Kasumi-1 (cell line): Measurements from ENCODE around the gene ARHGAP27.

Experiments
- DNase-seq, 2 experiments: peaks; one replicate each; lab custom pipeline; 2025; lab: John Stamatoyannopoulos, UW

ARHGAP27 gene

GRCh38 chr17:45406107-45406506, 26.6 kb downstream of the ARHGAP27 start:
- peak; percentile 24 for DNase-seq

- DNase-seq: no peak
Measured at GRCh38 chr17:45405250-45406086, 27.2 kb downstream of the ARHGAP27 start.

GRCh38 chr17:45404870-45405249, 27.8 kb downstream of the ARHGAP27 start:
- no peak for DNase-seq

GRCh38 chr17:45403906-45404490, 28.7 kb downstream of the ARHGAP27 start:
- DNase-seq: no peak

- DNase-seq: no peak
Measured at GRCh38 chr17:45402916-45403315, 29.8 kb downstream of the ARHGAP27 start.

GRCh38 chr17:45398800-45399199, 33.9 kb downstream of the ARHGAP27 start:
- DNase-seq: no peak

- no peak for DNase-seq
Measured at GRCh38 chr17:45397796-45398195, 34.9 kb downstream of the ARHGAP27 start.

GRCh38 chr17:45396496-45397205, 36.0 kb downstream of the ARHGAP27 start:
- DNase-seq: no peak

GRCh38 chr17:45395569-45396415, 36.9 kb downstream of the ARHGAP27 start:
- DNase-seq: no peak

- DNase-seq: peak; percentile 69 to 80
Measured at GRCh38 chr17:45394913-45395568, 37.6 kb downstream of the ARHGAP27 start.

GRCh38 chr17:45394564-45394912, 38.1 kb downstream of the ARHGAP27 start:
- DNase-seq: no peak

GRCh38 chr17:45394091-45394490, 38.6 kb downstream of the ARHGAP27 start:
- DNase-seq: no peak

- no peak for DNase-seq
Measured at GRCh38 chr17:45393411-45393810, 39.3 kb downstream of the ARHGAP27 start.

GRCh38 chr17:45391918-45392317, 40.8 kb downstream of the ARHGAP27 start:
- no peak for DNase-seq

GRCh38 chr17:45391291-45391690, 41.4 kb downstream of the ARHGAP27 start:
- no peak for DNase-seq

- DNase-seq: no peak
Measured at GRCh38 chr17:45389354-45389753, 43.3 kb downstream of the ARHGAP27 start.

GRCh38 chr17:45388604-45389325, 43.9 kb downstream of the ARHGAP27 start:
- DNase-seq: no peak

GRCh38 chr17:45387739-45388138, 44.9 kb downstream of the ARHGAP27 start:
- DNase-seq: no peak

GRCh38 chr17:45386178-45386577, 46.5 kb downstream of the ARHGAP27 start:
- no peak for DNase-seq

GRCh38 chr17:45385331-45385997, 47.2 kb downstream of the ARHGAP27 start:
- DNase-seq: peak; percentile 85 to 92
